Measurements from ENCODE around the gene MAT2A. TPM values are rescaled to one million over a fixed set of nuclear protein-coding genes. Genes with fewer than 3 reads are reported as not detected.

Gene MAT2A
- total RNA-seq, 3 donors from 2014 or later (not counting 1 experiment from before 2014, with no cell fraction given): 116 to 141 (median 135) TPM

DNA sequence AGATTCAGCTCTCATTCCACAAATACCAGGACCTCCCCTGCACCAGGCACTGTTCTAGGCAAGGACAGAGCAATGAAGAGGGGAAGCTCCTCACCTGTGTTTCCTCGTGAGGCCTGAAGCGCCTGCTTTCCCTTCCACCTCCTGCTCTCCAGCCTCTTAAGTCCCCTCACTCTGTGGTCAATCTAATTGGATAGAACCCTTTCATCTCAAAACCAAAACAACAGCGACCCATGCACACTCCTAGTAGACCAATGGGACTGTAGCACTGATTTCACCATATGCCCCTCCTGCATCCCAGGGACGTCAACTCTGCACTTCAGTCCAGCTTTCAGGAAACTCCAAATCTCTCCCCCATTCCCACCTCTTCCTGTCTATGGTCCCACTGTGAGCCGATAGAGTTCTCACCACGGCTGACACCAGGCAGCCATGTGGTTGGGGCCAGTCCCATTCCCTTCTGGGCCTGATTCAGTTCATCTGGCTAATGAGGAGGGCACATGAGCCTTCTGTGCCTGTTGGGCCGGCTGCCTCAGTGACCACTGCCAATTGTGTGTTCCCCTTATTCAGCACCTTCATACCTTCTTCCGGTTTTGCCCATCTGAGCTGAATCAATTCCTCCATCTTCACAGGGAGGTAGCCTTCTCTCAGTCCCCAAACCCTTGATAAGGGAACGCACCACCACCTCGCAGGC, 33.3 kb upstream of the MAT2A start:
- Histone ChIP-seq H3K4me1 (ENCODE audit: control insufficient read depth, insufficient read depth, low read length) (no peaks in the 10 kb centered on the region), H3K4me3 (ENCODE audit: low read length) (no peak overlapping the region), H3K27ac (ENCODE audit: low read length) (no peak overlapping the region), H3K9me3 (ENCODE audit: control insufficient read depth, insufficient read depth, low read length) (no peaks in the 10 kb centered on the region), H3K36me3 (ENCODE audit: control insufficient read depth, insufficient read depth, low read length) (no peaks in the 10 kb centered on the region), H3K27me3 (ENCODE audit: control insufficient read depth, insufficient read depth, low read length) (no peaks in the 10 kb centered on the region)
- DNase-seq (no peak), ATAC-seq (no peak)
- no peak overlapping the region for H3K4me3 Mint-ChIP-seq
- WGBS (ENCODE audit: insufficient coverage): 90% methylated on average over 10 of the region's 10 CpGs
- no peaks in the 10 kb centered on the region for H3K4me1 Mint-ChIP-seq
- no peaks in the 10 kb centered on the region for H3K36me3 Mint-ChIP-seq
- H3K9me3 Mint-ChIP-seq: no peaks in the 10 kb centered on the region
- TF ChIP-seq, protein P1, sequence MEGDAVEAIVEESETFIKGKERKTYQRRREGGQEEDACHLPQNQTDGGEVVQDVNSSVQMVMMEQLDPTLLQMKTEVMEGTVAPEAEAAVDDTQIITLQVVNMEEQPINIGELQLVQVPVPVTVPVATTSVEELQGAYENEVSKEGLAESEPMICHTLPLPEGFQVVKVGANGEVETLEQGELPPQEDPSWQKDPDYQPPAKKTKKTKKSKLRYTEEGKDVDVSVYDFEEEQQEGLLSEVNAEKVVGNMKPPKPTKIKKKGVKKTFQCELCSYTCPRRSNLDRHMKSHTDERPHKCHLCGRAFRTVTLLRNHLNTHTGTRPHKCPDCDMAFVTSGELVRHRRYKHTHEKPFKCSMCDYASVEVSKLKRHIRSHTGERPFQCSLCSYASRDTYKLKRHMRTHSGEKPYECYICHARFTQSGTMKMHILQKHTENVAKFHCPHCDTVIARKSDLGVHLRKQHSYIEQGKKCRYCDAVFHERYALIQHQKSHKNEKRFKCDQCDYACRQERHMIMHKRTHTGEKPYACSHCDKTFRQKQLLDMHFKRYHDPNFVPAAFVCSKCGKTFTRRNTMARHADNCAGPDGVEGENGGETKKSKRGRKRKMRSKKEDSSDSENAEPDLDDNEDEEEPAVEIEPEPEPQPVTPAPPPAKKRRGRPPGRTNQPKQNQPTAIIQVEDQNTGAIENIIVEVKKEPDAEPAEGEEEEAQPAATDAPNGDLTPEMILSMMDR (IDR thresholded peaks at IDR 0.05): no peak
- H3K27me3 Mint-ChIP-seq (ENCODE audit: low read depth in 2 of 2): no peaks in the 10 kb centered on the region
- intact Hi-C loops (cut with micrococcal nuclease): no loop called here
- H3K27ac Mint-ChIP-seq: no peak overlapping the region

DNA sequence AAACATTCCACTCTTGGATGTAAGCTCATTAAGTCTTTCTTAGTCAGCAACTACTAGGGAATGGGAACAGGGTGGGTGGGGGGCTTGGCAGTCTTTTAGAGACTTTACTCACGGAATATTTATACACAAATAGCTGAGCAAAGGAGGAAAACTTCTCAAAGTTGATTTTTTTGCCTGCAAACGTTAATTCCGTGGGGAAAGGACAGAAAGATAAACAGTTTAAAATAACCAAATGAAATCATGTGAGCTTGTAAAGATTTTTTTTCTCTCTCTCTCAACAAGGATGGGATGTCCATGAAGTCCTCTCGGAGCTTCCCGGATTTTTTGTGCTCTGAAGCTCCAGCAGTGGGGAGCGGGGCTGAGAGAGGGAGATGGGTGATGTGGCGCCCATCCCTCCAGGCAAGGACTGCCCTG, 32.2 kb upstream of the MAT2A start:
- no peak overlapping the region for H3K27ac Mint-ChIP-seq

DNA sequence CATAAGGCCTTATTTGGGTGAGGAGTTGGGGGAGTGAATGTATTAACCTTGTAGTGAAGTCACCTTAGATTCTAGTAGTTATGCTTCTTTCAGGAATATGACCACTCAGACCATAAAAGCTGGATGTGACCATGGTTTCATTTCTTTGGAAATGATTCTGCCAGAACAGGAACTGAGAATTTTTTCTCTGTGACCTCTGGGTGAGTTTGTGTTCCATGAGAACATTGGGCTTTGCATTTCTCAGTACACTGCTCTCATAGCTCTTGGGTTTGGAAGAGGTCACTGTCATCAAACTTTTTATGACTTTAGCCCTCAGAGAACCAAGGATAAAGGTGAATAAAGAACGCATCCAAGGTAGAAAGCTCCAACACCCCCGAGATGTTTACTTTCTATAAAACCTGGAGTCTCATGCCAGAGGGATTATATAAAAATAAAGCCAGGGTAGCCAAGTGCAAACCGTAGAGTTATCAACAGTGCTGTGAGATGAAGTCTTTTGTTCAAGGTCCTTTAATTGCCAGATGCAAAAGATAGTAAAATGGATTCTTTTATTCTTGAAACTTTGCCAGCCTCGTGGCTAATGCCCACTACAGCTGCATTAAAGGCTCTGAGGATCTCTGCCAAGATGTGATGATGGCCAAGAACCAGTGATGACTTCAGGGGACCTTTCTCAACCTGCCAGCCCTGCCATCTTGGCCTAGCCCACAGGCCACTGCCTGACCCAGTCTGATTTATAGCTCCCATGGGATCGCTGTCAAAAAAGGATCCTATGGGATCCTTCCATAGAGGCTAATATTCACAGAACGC, 27.8 kb upstream of the MAT2A start:
- H3K27ac Mint-ChIP-seq: no peak overlapping the region
- Histone ChIP-seq H3K4me3 (ENCODE audit: low read length) (no peak overlapping the region), H3K9me3 (ENCODE audit: control insufficient read depth, insufficient read depth, low read length) (no peaks in the 10 kb centered on the region), H3K27ac (ENCODE audit: low read length) (no peak overlapping the region), H3K36me3 (ENCODE audit: control insufficient read depth, insufficient read depth, low read length) (no peaks in the 10 kb centered on the region), H3K27me3 (ENCODE audit: control insufficient read depth, insufficient read depth, low read length) (no peaks in the 10 kb centered on the region), H3K4me1 (ENCODE audit: control insufficient read depth, insufficient read depth, low read length) (no peaks in the 10 kb centered on the region)
- TF ChIP-seq, protein P1 (IDR thresholded peaks at IDR 0.05): no peak
- no peaks in the 10 kb centered on the region for H3K36me3 Mint-ChIP-seq
- H3K27me3 Mint-ChIP-seq (ENCODE audit: low read depth in 2 of 2): no peaks in the 10 kb centered on the region
- intact Hi-C loops (cut with micrococcal nuclease): no loop called here
- H3K4me1 Mint-ChIP-seq: no peaks in the 10 kb centered on the region
- no peak for DNase-seq
- H3K4me3 Mint-ChIP-seq: no peak overlapping the region
- 85% methylated on average over 6 of the region's 6 CpGs for WGBS (ENCODE audit: insufficient coverage)
- ATAC-seq: no peak
- no peaks in the 10 kb centered on the region for H3K9me3 Mint-ChIP-seq

More for the DNA sequence above, 32.2 kb upstream of the MAT2A start:
- Mint-ChIP-seq H3K27me3 (ENCODE audit: low read depth in 2 of 2) (no peaks in the 10 kb centered on the region), H3K4me3 (no peak overlapping the region), H3K9me3 (no peaks in the 10 kb centered on the region), H3K4me1 (no peaks in the 10 kb centered on the region), H3K36me3 (no peaks in the 10 kb centered on the region)
- ATAC-seq (no peak), DNase-seq (no peak)
- 94% methylated on average over 3 of the region's 7 CpGs for WGBS (ENCODE audit: insufficient coverage)
- Histone ChIP-seq H3K36me3 (ENCODE audit: control insufficient read depth, insufficient read depth, low read length) (no peaks in the 10 kb centered on the region), H3K9me3 (ENCODE audit: control insufficient read depth, insufficient read depth, low read length) (no peaks in the 10 kb centered on the region), H3K4me1 (ENCODE audit: control insufficient read depth, insufficient read depth, low read length) (no peaks in the 10 kb centered on the region), H3K27ac (ENCODE audit: low read length) (no peak overlapping the region), H3K4me3 (ENCODE audit: low read length) (no peak overlapping the region), H3K27me3 (ENCODE audit: control insufficient read depth, insufficient read depth, low read length) (no peaks in the 10 kb centered on the region)
- intact Hi-C loops (cut with micrococcal nuclease): no loop called here
- TF ChIP-seq, protein P1 (IDR thresholded peaks at IDR 0.05): no peak

Data from natural killer cell (primary cell).